RKO (cell line): ENCODE results near the gene CTDSPL.
A peak's percentile ranks its signal among the peaks of the same experiment; 100 is the strongest.
"Not testable (repeated sequence)": the region's sequence is repeated elsewhere in the genome, so short reads cannot be mapped to it uniquely, and the experiment has no call there.

Experiments used
- DNase-seq: peaks from one replicate; pipeline ENCODE4 v3.0.0-alpha.2; 2016; ENCODE audit warnings: low spot score

Gene CTDSPL

DNA sequence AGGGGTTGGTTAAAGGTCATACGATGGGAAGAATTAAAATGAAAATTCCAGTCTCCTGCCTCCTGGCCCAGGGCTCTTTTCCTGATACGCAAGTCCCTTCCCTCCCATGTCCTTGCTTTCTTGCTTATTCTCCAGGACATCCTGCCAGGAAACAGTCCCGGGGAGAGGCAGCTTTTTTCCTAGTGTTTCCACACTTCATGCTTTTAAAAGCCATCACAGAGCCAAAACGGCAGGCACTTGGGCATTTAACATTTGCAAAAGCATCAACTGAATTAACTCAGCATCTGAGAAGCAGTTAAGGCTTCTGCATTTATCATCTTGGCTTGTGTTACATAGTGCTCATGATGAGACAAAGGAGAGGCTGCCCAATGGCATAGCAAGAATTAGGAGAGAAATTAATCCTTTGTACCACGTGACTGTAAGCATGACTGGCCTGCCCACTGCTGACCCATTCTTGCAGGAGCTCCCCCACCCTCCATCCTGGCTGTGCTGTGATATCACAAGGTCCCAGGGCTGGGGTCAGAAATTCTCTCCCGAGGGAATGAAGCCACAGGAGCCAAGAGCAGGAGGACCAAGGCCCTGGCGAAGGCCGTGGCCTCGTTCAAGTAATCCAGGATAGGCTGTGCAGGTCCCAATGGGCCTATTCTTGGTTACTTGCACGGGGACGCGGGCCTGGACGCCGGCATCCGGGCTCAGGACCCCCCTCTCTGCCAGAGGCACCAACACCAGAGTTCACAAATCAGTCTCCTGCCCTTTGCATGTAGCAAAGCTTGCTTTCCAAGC, 107.3 kb downstream of the CTDSPL start:
- no peak for DNase-seq

DNA sequence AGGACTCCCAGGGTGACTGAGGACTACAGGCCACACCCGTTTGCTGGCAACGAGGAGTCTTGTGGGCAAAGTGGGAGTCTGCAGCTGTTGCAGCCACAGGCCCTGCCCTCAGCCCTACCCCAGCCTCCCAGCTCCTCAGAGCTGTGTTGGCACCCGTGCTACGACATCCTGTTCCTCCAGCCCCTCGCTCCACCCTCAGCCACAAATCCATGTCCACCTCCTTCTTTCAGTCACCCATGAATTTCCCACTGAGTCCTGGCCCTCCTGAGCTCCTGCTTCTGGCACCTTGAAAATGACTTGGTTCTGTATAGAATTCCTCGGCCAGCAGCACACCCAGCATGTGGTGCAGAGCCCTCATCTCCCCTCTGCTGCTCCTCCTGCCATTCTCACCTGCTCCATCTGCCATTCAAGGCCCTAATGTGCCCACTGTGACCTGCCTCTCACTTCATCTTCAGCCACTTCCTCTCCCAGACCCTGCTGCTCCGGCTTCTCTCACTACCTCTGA, 108.0 kb downstream of the CTDSPL start:
- no peak for DNase-seq

DNA sequence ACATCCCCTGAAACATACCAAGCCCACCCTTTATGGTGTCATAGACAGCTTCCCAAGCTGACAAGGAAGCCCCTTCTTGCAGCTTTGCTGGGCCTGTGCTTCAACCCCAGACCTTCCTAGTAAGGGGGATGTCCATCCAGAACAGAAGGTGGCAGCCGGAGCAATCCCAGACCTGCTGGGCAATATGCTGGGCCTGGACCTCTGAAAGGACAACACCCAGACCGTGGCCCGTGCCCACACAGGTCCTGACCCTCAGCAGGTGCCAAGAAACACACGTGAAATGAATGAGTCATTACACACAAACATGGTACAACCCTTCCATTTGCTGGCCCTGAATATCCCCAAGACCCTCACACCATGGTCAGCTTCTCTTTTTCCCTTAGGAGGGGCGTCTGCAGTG, 109.1 kb downstream of the CTDSPL start:
- no peak for DNase-seq

DNA sequence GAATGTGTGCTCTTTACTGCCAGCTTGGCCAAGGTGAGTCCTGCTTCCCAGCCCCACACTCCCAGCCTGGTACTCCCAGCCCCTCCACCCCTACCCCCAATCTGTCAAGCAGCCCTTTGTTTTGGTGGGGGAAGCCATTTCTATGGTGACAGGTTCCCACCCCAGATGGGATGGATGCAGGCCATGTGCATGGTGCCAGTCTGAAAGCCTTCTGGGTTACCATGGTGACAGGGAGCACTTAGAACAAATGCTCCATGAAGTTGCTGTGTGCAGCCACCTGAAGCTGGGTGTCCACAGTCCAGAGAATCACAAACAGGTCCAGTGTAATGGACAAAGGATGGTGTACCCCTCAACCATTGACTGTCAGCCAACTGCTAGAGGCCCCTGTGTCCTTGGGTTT, 109.8 kb downstream of the CTDSPL start:
- no peak for DNase-seq

DNA sequence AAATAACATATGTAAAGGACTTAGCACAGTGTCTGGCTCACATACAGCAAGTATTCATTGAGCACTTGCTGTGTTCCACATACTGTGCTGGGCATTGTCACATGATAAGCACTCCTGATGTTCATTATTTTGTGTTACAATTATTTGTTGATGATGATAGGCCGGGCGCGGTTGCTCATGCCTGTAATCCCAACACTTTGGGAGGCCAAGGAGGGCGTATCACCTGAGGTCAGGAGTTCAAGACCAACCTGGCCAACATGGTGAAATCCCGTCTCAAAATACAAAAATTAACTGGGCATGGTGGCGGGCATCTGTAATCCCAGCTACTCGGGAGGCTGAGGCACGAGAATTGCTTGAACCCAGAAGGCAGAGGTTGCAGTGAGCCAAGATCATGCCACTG, 110.4 kb downstream of the CTDSPL start:
- not testable (repeated sequence) for DNase-seq

DNA sequence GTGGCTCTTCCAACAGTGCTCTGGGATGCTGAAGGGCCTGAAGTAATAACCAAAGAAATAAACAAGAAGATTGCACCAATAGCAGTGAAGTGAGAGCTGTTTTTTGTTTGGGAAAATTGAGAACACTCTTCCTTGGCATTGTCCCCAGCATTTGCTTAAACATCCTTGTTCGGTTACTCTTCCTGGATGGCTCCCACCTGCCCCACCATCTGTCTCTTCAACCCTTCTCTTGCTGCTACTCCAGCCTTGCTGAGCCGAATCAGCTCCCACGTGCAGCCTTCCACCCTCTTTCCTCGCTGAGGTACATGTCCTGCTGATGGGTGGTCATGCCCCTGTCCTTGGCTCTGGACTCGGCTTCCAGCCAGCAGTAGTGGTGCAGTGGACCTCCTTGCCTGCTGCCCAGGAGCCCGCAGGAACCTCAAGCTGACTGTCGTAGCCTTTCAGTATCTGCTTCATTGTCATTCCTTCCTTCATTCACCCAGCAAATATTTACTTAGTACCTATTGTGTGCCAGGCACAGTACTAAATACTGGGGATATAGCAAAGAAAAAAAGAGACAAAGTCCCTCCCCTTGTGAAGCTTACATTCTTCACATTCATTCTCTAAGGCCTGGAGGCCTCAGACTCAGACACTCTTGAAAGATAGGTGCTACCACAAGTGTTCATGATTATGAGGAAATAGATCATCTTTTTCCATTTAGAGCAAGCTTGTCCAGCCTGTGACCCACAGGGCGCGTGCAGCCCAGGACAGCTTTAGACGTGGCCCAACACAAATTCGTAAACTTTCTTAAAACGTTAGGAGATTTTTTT, 111.8 kb downstream of the CTDSPL start:
- no peak for DNase-seq

DNA sequence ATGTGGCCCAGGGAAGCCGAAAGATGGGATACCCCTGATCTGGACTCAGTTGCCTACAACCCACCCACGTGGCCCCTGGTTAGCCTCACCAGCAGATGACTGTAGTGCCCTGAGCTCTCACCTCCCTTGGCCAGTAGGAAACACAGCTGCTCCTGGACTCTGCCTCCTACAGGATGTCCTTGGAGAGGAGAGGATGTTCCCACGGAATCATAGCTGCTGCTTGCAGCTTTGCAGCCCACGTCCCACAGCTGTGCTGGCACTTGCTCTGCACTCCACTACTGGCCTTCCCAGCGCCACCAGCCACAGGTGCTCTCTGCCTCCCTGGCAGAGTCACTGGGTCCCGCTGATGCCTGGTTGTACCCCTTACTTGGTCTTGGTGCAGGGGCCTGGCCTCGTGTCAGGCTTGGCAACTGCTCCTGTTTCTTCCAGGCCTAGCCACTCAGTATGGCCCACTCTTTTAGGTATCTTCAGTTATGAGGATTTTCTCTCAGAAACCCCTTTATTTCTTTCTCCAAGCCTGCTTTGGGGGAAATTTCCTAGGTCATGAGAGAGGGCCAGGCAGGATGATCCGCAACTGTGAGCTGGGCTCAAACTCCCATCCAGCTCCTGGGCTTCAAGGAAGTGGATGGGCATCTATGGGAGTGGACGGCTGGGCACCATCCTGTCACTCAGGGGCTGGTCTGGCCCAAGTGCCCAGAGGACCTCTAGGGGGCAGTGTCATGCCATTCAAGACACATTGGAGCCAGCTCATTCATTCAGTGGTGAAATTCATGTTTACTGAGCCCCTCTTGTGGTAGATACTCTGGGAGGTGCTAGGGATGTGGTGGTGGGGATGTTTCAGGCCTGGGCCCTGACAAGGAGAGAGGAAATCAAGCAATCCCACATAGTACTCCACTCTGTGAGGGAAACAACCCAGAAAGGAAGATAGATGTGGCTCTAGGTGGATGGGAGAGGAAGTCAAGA, 112.7 kb downstream of the CTDSPL start:
- peak; percentile 54 for DNase-seq

DNA sequence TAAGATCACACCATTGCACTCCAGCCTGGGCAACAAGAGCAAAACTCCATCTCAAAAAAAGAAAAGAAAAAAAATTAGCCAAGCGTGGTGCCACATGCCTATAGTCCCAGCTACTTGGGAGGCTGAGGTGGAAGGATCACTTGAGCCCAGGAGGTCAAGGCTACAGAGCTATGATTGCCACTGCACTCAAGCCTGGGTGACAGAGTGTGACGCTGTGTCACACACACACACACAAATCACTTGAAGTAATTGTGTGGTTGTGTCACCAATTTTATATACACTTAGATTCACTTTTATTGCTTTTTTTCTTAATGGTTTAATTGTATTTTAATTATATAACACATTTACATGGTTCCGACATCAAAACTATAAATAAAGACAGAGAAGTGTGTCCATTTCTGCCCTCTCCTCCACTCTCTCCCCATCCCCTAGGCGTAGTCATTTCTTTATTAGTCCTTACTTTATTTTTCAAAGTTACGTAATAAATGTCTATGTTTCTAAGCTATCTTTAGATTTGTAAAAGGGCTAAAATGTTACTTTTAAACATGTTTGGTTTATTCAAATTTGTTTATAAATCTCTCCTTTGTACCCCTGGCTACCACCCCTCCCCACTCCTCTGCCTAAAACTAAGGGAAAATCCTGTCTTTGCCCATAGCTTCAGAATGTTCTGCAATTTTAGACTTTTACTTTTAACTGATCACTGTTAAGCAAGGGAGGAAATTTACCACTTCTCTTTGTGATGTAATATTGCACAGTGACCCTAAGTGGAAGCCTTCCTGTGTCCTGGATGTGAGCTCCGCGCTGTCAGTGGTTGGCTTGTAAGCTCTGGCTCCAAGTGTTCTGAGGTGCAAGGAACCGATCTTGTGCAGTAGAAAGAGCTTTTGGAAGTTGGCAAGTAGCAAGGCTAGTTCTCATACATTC, 118.1 kb downstream of the CTDSPL start:
- DNase-seq: no peak

DNA sequence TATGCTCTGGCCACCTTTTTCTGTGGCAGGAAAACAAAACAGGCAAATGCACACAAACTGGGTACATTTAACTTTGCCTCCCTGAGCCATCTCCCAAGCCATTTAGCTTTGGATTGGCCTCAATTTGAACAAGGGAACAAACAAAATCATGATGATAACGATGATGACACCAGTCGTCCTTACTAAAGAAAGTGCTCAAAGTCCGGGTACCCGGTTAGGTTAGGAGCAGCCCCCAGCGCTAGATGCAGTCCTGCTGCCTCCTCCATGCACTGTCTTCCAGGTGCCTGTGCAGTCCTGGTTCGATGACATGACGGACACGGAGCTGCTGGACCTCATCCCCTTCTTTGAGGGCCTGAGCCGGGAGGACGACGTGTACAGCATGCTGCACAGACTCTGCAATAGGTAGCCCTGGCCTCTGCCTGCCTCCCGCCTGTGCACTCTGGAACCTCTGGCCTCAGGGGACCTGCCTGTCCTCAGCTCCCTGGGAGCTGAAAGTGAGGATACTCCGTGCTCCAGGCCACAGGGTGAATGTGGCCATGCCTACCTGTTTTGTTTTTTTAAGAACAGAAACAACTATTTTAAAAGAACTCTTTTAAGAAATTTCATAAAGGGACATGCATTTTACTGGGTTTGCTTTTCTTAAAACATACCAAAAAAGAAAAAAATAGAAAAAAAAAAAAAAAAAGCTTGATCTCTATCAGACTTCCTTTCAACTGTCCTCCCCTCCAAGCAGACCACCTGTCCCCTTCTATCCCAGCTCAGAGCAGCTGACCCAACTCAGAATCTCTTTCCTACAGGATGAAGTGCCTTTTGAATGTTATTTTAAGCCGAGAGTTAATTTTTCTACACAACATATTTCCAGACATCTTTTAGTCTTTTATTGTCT, 119.0 kb downstream of the CTDSPL start:
- DNase-seq: no peak

DNA sequence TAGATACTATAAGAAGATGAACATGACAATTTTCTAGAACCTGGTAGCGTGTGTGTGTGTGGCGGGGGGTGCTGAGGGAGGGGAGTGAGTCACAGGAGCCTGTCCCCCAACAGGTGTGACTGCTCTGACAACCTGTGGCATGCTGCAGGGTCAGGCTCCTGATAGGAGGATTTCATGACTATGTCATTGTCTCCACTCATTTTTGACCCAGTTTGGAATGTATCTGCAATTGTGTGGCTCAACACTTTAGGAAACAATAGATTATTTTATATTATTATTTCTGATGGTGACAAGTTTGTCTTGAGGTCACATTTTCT, 119.6 kb downstream of the CTDSPL start:
- DNase-seq: no peak

DNA sequence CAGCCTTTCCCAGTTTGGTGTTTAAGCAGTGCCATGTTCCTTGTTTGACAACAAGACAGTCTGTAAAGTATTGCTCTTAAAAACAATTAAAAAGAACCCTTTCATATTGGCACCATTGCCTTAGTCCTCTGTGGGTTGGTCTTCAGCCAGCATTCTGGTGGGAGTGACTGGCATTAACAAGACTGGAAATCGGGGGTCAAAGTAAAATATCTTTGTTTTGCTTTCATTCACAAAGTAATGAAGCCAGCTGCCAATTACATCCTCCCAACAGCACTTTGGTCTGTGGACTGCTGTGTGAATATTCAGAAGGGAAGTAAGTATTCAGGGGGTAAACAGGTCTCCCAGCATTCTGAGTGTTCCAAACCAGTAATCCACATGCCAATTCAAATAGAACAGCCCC, 120.7 kb downstream of the CTDSPL start:
- no peak for DNase-seq

DNA sequence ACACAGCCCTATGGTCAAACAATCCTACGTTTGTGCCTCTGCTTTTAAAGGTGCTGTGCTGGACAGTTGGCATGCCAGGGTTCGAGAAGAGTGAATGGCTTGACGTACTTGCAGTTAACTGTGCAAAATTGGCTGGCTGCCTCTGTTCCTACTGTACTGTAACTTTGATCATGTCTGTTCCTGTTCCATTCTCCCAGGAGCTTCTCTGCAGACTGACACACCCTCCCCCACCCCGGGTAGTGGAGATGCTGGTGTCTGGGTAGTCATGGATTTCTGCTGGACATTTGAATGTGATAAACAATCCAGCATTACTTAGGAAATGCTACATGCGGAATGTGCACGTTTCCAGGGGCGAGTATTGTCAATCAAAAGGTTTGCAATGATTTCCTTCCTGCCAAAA, 122.4 kb downstream of the CTDSPL start:
- DNase-seq: no peak

DNA sequence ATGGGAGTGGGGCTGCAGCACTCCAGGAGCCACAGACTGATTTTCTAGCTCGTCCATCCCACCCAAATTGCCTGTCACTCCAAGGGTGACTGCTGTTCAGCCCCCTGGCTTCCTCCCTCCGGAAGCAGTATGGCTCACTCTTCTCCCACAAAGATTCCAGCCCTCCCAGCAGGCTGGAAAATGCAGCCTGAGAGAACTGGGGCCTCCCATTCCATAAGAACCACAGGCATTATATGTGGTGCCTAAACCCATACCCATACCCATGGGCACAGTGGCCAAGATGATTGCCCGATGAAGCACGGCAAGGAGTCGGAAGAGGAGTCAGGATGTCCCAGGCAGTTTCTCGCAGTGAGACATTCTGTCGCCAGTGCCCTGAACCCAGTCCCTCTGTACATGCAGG, 122.9 kb downstream of the CTDSPL start:
- no peak for DNase-seq

DNA sequence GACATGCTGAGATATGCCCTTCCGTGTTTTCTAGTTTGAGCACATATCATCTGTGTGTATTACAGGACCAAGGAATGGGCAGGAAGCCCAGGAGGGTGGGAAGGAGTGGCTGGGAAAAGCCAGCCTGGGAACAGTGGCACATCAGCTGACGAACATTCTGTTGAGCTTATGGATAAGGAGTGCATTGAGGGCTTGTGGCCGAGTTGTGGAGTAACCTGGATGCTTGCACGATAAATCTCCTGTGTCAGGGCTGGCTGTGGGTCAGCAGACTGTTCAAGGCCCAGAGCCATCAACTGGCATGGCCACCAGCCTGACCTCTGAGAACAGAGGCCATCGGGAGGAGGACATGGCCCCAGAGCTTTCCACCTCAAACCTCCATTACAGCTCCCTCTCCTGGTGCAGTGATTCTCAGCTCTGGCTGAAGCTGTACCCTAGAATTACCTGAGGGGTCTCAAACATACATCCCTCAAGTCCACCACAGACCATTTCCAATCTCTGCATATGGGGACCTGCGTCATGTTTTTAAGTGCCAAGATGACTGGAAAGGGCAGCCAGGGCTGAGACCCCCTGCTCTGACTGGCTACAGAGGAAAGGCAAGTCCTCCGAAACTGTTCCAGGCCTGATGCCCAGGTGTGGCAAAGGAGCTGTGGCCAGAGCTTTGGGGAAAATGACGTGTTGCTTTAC, 124.1 kb downstream of the CTDSPL start:
- no peak for DNase-seq

DNA sequence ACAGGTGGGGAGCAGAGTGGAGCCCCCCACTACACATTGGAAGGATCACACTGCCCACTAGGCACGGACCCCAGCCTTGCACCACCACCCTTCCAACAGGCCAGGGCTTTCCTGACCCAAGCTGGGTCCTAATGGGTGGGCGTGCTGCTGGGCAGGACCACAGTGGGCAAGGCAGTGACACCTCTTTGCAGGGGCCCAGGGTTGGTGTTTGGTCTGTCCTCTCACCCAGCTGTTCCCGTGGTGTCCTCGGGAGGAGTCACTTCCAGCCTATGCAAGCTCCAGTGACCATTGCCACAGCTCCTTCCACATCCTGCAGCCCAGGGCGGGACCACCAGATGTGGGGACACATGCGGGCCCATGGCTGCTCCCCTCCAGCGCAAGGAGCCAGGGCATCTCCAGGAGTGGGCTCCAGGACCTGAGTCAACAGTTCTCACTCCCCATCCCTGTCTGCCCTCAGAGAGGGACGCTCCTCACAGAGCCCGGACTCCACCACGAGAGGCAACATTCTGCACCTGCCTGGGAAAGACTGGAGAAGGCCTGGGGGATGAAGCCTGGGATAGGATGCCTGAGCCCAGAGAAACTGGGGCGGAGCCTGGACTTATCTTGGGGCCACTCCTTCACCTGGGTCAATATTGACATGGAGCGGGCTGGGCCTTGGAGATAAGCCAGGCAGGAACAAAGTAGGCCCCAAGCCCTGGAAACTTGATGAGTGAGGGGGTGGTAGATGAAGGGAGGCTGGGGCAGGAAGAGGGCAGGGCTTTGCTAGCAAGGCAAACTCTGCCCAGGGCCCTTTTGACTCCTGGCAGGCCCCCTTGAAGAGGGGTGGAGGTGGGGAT, 125.0 kb downstream of the CTDSPL start:
- no peak for DNase-seq

DNA sequence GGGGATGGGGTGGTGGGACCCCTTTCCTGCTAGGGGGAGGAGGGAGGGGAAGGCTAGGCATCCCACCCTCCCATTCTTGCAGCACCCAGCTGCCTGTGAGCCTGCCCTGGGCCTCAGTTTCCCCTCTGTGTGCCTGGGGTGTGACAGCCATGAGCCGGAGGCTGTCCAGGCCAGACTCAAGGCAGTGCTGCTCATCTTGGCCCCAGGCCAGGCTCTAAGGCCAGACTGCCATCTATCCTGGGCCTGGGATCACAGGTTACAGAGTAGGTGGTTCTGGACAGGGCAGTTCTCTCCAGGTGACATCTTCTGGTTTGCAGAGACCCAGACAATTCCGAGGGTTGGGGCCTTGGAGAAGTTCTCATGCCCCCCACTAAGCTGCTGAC, 125.6 kb downstream of the CTDSPL start:
- no peak for DNase-seq

DNA sequence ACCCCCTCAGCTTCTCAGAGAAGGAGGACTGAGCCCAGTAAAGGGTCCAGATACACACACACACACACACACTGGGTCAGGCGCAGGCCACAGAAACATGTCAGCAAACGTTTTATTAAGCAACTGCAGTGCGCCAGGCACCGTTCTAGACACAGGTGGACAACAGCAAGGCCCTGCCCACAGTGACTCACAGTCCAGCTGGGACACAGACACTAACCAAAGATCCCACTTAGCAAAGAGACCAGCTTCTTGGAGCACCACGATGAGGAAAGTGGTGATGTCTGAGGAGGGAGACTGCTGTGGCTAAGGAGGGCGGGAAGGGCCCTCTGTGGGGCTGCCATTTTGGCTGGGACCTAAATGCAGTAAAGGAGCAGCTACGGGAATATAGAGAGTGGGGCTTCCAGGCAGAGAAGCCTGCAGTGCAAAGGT, 126.1 kb downstream of the CTDSPL start:
- DNase-seq: no peak

DNA sequence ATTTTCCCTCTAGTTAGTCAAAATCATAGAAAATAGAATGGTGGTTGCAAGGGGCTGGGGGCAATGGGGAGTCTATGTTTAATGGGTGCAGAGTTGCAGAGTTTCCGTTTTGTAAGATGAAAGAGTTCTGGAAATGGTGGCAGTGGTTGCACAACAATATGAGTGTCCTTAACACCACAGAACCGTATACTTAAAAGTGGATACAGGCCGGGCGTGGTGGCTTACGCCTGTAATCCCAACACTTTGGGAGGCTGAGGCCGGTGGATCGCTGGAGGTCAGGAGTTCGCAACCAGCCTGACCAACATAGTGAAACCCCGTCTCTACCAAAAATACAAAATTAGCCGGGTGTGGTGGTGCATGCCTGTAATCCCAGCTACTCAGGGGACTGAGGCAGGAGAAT, 126.7 kb downstream of the CTDSPL start:
- DNase-seq: not testable (repeated sequence)
